K562 (cell line): ENCODE results near the gene ZNF609. TPM values are rescaled to one million over a fixed set of nuclear protein-coding genes. Genes with fewer than 3 reads are reported as not detected.

Experiments
- BCLAF1 ChIP-seq, 2 experiments: fragments of 450-650 bp in 1 of 2; IDR thresholded peaks; 2 replicates each; pipeline ENCODE4 v1.6.1; 2011 to 2017; ENCODE audit warnings: low read depth in 2 of 2, antibody characterized with exemption in 1 of 2, borderline replicate concordance in 1 of 2, low read length in 1 of 2, mild to moderate bottlenecking in 1 of 2, mixed read lengths in 1 of 2; ENCODE audit not compliant: control insufficient read depth in 1 of 2
- FOXO4 ChIP-seq: fragments of 450-650 bp; formaldehyde crosslinking; IDR thresholded peaks from 2 replicates; pipeline ENCODE4 v1.4.0; 2020; ENCODE audit warnings: mild to moderate bottlenecking, moderate library complexity
- HDGF ChIP-seq: fragments of 450-650 bp; IDR thresholded peaks from 2 replicates; pipeline ENCODE4 v1.6.1; 2016
- MCM7 ChIP-seq, 2 experiments: fragments of 450-650 bp; IDR thresholded peaks; 2 replicates each; pipeline ENCODE4 v1.6.1; 2016 to 2018
- NEUROD1 ChIP-seq: fragments of 150-350 bp; IDR thresholded peaks from 2 replicates; pipeline ENCODE4 v1.6.1; 2014; ENCODE audit warnings: borderline replicate concordance, low read length, low read depth; ENCODE audit not compliant: partially characterized antibody
- NUFIP1 ChIP-seq: fragments of 450-650 bp; IDR thresholded peaks from 2 replicates; pipeline ENCODE4 v1.6.1; 2018; ENCODE audit not compliant: partially characterized antibody
- RBM14 ChIP-seq: fragments of 200-400 bp; formaldehyde crosslinking; IDR thresholded peaks from 2 replicates; pipeline ENCODE4 v1.6.1; 2018; ENCODE audit warnings: low read depth, mild to moderate bottlenecking, low read length, moderate library complexity, borderline replicate concordance; ENCODE audit not compliant: insufficient read depth
- RBM34 ChIP-seq: fragments of 200-400 bp; formaldehyde crosslinking; IDR thresholded peaks from 2 replicates; pipeline ENCODE4 v1.6.1; 2018; ENCODE audit warnings: low read length, borderline replicate concordance; ENCODE audit not compliant: insufficient read depth
- polyA plus RNA-seq, 8 experiments: library from polyadenylated mRNA; depleted of rRNA in 4 of 8; stranded (reverse) in 5 of 8; unstranded in 3 of 8; fragments of >200 nt; fragmentation: Nextera tagmentation in 2 of 8; fragmentation: Illumina TruSeq in 1 of 8; extraction: Ambion mirVana in 2 of 8; extraction: Trizol in 1 of 8; gene quantifications; 2 replicates each; pipeline versions ENCODE4 v1.2.1 to v1.2.3, GENCODE V29; 2011 to 2014; ENCODE audit warnings: inconsistent platforms in 1 of 8, missing spikeins in 1 of 8
- total RNA-seq, 7 experiments: library from RNA; depleted of rRNA in 6 of 7; stranded (reverse); fragments of >200 nt in 6 of 7; fragmentation: Illumina TruSeq in 2 of 7; extraction: Trizol in 2 of 7; gene quantifications; 2 replicates each; pipeline versions ENCODE4 v1.2.1 to v1.2.3, GENCODE V29; 2011 to 2021; ENCODE audit warnings: low replicate concordance in 1 of 7
- TF ChIP-seq, protein P1 (sequence below): sonication (generic); formaldehyde crosslinking; IDR thresholded peaks from 2 replicates; pipeline ENCODE4 v1.8.0; 2022; ENCODE audit warnings: mild to moderate bottlenecking, missing genetic modification reagents

Gene ZNF609
- total and polyA plus RNA-seq, 9 of the 15 experiments (the other 6 are each of a cell fraction or from before 2014, with no cell fraction given), result 3.0 to 38.7 (median 17.8) TPM

DNA sequence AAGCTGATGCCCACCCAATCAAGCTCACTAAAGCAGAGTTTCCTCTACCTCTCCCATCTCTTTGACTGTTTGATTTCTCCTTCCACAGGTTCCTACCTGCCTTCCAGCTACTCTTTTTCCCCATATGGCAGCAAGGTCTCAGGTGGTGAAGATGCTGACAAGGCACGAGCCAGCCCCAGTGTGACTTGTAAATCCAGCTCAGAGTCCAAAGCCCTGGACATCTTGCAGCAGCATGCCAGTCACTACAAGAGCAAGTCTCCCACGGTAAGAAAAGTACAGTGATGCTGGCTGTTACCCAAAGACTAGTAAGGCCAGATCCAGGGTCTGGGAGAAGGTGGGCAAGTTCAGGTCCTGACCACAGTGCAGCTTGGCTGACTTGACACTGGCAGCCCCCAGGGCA, 219.7 kb downstream of the ZNF609 start (continued):
- no peak for TF ChIP-seq RBM34
- TF ChIP-seq, protein P1, sequence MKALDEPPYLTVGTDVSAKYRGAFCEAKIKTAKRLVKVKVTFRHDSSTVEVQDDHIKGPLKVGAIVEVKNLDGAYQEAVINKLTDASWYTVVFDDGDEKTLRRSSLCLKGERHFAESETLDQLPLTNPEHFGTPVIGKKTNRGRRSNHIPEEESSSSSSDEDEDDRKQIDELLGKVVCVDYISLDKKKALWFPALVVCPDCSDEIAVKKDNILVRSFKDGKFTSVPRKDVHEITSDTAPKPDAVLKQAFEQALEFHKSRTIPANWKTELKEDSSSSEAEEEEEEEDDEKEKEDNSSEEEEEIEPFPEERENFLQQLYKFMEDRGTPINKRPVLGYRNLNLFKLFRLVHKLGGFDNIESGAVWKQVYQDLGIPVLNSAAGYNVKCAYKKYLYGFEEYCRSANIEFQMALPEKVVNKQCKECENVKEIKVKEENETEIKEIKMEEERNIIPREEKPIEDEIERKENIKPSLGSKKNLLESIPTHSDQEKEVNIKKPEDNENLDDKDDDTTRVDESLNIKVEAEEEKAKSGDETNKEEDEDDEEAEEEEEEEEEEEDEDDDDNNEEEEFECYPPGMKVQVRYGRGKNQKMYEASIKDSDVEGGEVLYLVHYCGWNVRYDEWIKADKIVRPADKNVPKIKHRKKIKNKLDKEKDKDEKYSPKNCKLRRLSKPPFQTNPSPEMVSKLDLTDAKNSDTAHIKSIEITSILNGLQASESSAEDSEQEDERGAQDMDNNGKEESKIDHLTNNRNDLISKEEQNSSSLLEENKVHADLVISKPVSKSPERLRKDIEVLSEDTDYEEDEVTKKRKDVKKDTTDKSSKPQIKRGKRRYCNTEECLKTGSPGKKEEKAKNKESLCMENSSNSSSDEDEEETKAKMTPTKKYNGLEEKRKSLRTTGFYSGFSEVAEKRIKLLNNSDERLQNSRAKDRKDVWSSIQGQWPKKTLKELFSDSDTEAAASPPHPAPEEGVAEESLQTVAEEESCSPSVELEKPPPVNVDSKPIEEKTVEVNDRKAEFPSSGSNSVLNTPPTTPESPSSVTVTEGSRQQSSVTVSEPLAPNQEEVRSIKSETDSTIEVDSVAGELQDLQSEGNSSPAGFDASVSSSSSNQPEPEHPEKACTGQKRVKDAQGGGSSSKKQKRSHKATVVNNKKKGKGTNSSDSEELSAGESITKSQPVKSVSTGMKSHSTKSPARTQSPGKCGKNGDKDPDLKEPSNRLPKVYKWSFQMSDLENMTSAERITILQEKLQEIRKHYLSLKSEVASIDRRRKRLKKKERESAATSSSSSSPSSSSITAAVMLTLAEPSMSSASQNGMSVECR (CRISPR knock-in tag), result no peak
- no peak for TF ChIP-seq NUFIP1
- no peak for TF ChIP-seq BCLAF1 (IDR thresholded peaks at IDR 0.05; ENCODE audit: borderline replicate concordance in 1 of 2, control insufficient read depth in 1 of 2, low read depth in 2 of 2, low read length in 1 of 2)
- TF ChIP-seq HDGF, result no peak
- no peak for TF ChIP-seq FOXO4 (CRISPR knock-in tag)
- no peak for TF ChIP-seq RBM14
- TF ChIP-seq NEUROD1, result no peak
- no peak for TF ChIP-seq MCM7 (IDR thresholded peaks at IDR 0.05)
